Activated CD4-positive, alpha-beta T cell treated with anti-CD3 and anti-CD28 coated beads, Interleukin-2, Interleukin-6, amounts not matched to agents 100 ng/mL and 50 ng/mL, durations not matched to agents 16 hours and 8 hours (primary cell): ENCODE results near the gene FOLR1.

Experiments
- DNase-seq: peaks from one replicate; pipeline ENCODE4 v3.0.0-alpha.2; 2020

Gene FOLR1

GRCh38 chr11:72224564-72225410 lies 32.8 kb downstream of the FOLR1 start, which contains the start of gene INPPL1:
INPPL1 (plus strand) TSS chr11:72224767; CDS start chr11:72224985, 218 bp downstream.
- peak; percentile 53 for DNase-seq

- DNase-seq, result peak; percentile 56
Observed at GRCh38 chr11:72225411-72225951, 33.5 kb downstream of the FOLR1 start.

- no peak for DNase-seq
Observed at GRCh38 chr11:72226701-72227100, 34.8 kb downstream of the FOLR1 start.

GRCh38 chr11:72227316-72228228 lies 35.6 kb downstream of the FOLR1 start:
- DNase-seq, result no peak

- no peak for DNase-seq
Observed at GRCh38 chr11:72228229-72228843, 36.4 kb downstream of the FOLR1 start.

GRCh38 chr11:72228844-72229231 lies 36.9 kb downstream of the FOLR1 start:
- no peak for DNase-seq

- DNase-seq, result no peak
Observed at GRCh38 chr11:72229336-72229924, 37.5 kb downstream of the FOLR1 start.

- DNase-seq, result no peak
Observed at GRCh38 chr11:72229925-72230763, 38.2 kb downstream of the FOLR1 start.

- DNase-seq, result no peak
Observed at GRCh38 chr11:72230764-72231365, 38.9 kb downstream of the FOLR1 start.

- DNase-seq, result no peak
Observed at GRCh38 chr11:72231396-72232259, 39.7 kb downstream of the FOLR1 start.

- DNase-seq, result no peak
Observed at GRCh38 chr11:72232260-72233055, 40.5 kb downstream of the FOLR1 start.

- DNase-seq, result no peak
Observed at GRCh38 chr11:72233056-72233772, 41.3 kb downstream of the FOLR1 start.

GRCh38 chr11:72233773-72234513 lies 42.0 kb downstream of the FOLR1 start:
- DNase-seq, result no peak

GRCh38 chr11:72234514-72234830 lies 42.5 kb downstream of the FOLR1 start:
- no peak for DNase-seq

GRCh38 chr11:72234920-72235319 lies 43.0 kb downstream of the FOLR1 start:
- DNase-seq, result no peak

- no peak for DNase-seq
Observed at GRCh38 chr11:72235351-72236057, 43.6 kb downstream of the FOLR1 start.

- DNase-seq, result no peak
Observed at GRCh38 chr11:72236083-72236697, 44.2 kb downstream of the FOLR1 start.
